Testis (tissue), 2 donors: Measurements from ENCODE around the gene ZFP36L1.

ENCODE experiments used
- POLR2A ChIP-seq: fragments of 450-650 bp; IDR thresholded peaks from one replicate; pipeline ENCODE4 v1.6.1; 2017; ENCODE audit warnings: antibody characterized with exemption, mild to moderate bottlenecking, moderate library complexity
- TF ChIP-seq, protein P1 (sequence below), 3 experiments: fragments of 450-650 bp in 2 of 3; fragments of 200-600 bp in 1 of 3; sonication (generic) in 1 of 3; IDR thresholded peaks; one replicate each; pipeline ENCODE4 v1.5.1; 2016 to 2019; ENCODE audit warnings: antibody characterized with exemption in 3 of 3, mild to moderate bottlenecking in 2 of 3, moderate library complexity in 1 of 3

DNA sequence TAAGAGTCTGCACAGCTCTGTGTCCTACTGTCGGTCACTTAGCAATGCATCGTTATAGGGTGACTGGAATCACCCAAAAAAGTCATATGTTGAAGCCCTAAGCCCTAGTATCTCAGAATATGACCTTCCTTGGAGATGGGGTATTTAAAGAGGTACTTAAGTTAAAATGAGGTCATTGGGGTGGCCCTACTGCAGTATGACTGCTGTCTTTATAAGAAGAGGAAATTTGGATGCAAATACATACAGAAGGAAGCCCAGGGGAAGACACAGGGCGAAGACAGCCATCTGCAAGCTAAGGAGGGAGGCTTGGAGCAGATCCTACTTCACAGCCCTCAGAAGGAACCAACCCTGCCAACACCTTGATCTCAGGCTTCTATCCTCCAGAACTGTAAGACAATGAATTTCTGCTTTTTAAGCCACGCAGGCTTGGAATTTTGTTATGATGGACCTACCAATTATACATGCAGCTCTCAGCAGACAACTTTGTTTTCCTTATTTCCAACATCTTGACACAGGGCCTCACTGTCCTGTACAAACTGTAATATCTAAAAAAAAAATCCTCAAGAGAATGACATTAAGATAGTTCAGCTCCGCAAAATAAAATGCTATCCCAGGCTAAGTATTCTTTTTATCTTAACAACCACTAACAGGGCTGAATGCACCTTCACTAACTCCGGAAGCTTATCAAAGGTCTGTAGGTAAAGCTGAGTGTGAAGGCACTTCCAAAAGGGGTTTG lies 40.4 kb downstream of the ZFP36L1 start:
- TF ChIP-seq, protein P1, sequence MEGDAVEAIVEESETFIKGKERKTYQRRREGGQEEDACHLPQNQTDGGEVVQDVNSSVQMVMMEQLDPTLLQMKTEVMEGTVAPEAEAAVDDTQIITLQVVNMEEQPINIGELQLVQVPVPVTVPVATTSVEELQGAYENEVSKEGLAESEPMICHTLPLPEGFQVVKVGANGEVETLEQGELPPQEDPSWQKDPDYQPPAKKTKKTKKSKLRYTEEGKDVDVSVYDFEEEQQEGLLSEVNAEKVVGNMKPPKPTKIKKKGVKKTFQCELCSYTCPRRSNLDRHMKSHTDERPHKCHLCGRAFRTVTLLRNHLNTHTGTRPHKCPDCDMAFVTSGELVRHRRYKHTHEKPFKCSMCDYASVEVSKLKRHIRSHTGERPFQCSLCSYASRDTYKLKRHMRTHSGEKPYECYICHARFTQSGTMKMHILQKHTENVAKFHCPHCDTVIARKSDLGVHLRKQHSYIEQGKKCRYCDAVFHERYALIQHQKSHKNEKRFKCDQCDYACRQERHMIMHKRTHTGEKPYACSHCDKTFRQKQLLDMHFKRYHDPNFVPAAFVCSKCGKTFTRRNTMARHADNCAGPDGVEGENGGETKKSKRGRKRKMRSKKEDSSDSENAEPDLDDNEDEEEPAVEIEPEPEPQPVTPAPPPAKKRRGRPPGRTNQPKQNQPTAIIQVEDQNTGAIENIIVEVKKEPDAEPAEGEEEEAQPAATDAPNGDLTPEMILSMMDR (IDR thresholded peaks at IDR 0.05) = no peak
- no peak for TF ChIP-seq POLR2A
